HL-60 (cell line): ENCODE results near the gene RSBN1.

Experiments
- POLR2AphosphoS5 ChIP-seq: IDR thresholded peaks from 2 replicates; pipeline ENCODE4 v1.6.1; 2012; ENCODE audit warnings: low read depth
- TF ChIP-seq, protein P1 (sequence below): IDR thresholded peaks from one replicate; pipeline ENCODE4 v1.5.1; 2011; ENCODE audit warnings: low read length, control low read depth, inconsistent platforms; ENCODE audit not compliant: insufficient read depth

DNA sequence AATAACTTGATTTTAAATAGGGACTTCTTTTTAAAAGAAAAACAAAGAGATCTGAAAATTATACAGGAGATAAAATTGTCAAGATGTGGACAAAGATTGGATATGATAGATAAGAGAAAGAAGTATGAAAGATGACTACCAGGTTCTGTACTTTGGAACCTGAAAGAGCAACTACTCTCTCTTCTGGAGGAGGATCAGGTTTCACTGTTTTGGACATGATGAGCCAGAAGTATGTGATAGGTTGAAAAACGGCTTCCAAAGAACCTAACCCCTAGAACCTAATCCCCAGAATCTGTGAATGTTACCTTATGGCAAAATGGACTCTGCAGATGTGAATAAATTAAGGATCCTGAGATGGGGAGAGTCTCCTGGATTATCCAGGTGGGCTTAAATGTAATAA, 26.2 kb downstream of the RSBN1 start:
- no peak for TF ChIP-seq POLR2AphosphoS5
- TF ChIP-seq, protein P1, sequence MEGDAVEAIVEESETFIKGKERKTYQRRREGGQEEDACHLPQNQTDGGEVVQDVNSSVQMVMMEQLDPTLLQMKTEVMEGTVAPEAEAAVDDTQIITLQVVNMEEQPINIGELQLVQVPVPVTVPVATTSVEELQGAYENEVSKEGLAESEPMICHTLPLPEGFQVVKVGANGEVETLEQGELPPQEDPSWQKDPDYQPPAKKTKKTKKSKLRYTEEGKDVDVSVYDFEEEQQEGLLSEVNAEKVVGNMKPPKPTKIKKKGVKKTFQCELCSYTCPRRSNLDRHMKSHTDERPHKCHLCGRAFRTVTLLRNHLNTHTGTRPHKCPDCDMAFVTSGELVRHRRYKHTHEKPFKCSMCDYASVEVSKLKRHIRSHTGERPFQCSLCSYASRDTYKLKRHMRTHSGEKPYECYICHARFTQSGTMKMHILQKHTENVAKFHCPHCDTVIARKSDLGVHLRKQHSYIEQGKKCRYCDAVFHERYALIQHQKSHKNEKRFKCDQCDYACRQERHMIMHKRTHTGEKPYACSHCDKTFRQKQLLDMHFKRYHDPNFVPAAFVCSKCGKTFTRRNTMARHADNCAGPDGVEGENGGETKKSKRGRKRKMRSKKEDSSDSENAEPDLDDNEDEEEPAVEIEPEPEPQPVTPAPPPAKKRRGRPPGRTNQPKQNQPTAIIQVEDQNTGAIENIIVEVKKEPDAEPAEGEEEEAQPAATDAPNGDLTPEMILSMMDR = no peak
